ENCODE measurements around the gene WDFY1. TPM values are rescaled to one million over a fixed set of nuclear protein-coding genes. Genes with fewer than 3 reads are reported as not detected.

WDFY1 gene
- total RNA-seq, 1 donor from 2014 or later, result 39.1 TPM

GRCh38 chr2:223930103-223930976 is 14.8 kb downstream of the WDFY1 start:
- peak; percentile 60 for DNase-seq (ENCODE audit: low read depth)

- DNase-seq (ENCODE audit: low read depth), result no peak
Measured at GRCh38 chr2:223929571-223930102, 15.5 kb downstream of the WDFY1 start.

- DNase-seq (ENCODE audit: low read depth), result no peak
Measured at GRCh38 chr2:223928113-223929006, 16.8 kb downstream of the WDFY1 start.

GRCh38 chr2:223925106-223925505 is 20.0 kb downstream of the WDFY1 start:
- no peak for DNase-seq (ENCODE audit: low read depth)

- no peak for DNase-seq (ENCODE audit: low read depth)
Measured at GRCh38 chr2:223923976-223924375, 21.2 kb downstream of the WDFY1 start.

GRCh38 chr2:223922308-223922707 is 22.8 kb downstream of the WDFY1 start:
- no peak for DNase-seq (ENCODE audit: low read depth)

GRCh38 chr2:223921204-223921603 is 23.9 kb downstream of the WDFY1 start:
- no peak for DNase-seq (ENCODE audit: low read depth)

GRCh38 chr2:223920109-223920508 is 25.0 kb downstream of the WDFY1 start:
- no peak for DNase-seq (ENCODE audit: low read depth)

- DNase-seq (ENCODE audit: low read depth), result no peak
Measured at GRCh38 chr2:223918671-223919134, 26.4 kb downstream of the WDFY1 start.

- no peak for DNase-seq (ENCODE audit: low read depth)
Measured at GRCh38 chr2:223916181-223916920, 28.8 kb downstream of the WDFY1 start.

GRCh38 chr2:223915071-223915470 is 30.1 kb downstream of the WDFY1 start:
- no peak for DNase-seq (ENCODE audit: low read depth)

- DNase-seq (ENCODE audit: low read depth), result no peak
Measured at GRCh38 chr2:223914324-223914723, 30.8 kb downstream of the WDFY1 start.

- peak; percentile 59 for DNase-seq (ENCODE audit: low read depth)
Measured at GRCh38 chr2:223909001-223909741, 36.0 kb downstream of the WDFY1 start.

- no peak for DNase-seq (ENCODE audit: low read depth)
Measured at GRCh38 chr2:223908304-223908998, 36.7 kb downstream of the WDFY1 start.

GRCh38 chr2:223905996-223906395 is 39.1 kb downstream of the WDFY1 start:
- DNase-seq (ENCODE audit: low read depth), result no peak

GRCh38 chr2:223901854-223902253 is 43.3 kb downstream of the WDFY1 start:
- no peak for DNase-seq (ENCODE audit: low read depth)

- DNase-seq (ENCODE audit: low read depth), result no peak
Measured at GRCh38 chr2:223901311-223901710, 43.8 kb downstream of the WDFY1 start.

GRCh38 chr2:223900531-223900930 is 44.6 kb downstream of the WDFY1 start:
- no peak for DNase-seq (ENCODE audit: low read depth)

GRCh38 chr2:223900066-223900465 is 45.1 kb downstream of the WDFY1 start:
- no peak for DNase-seq (ENCODE audit: low read depth)
